KMS-11 (cell line): Measurements from ENCODE around the gene CLECL1.
"Not testable (repeated sequence)": the region's sequence is repeated elsewhere in the genome, so short reads cannot be mapped to it uniquely, and the experiment has no call there.

ENCODE experiments used
- H2AFZ ChIP-seq: fragments of 200-600 bp; sonication (generic); 2 replicates; pipeline ENCODE4 v1.6.1; 2016; ENCODE audit warnings: antibody characterized with exemption, mixed run types, low read depth
- H3K27ac ChIP-seq: fragments of 200-600 bp; sonication (generic); 2 replicates; pipeline ENCODE4 v1.6.1; 2016; ENCODE audit warnings: mild to moderate bottlenecking, mixed run types
- H3K27me3 ChIP-seq: fragments of 200-600 bp; sonication (generic); 2 replicates; pipeline ENCODE4 v1.6.1; 2017; ENCODE audit warnings: mild to moderate bottlenecking, low read depth, mixed run types, moderate library complexity; ENCODE audit not compliant: insufficient read depth
- H3K36me3 ChIP-seq: fragments of 200-600 bp; sonication (generic); 2 replicates; pipeline ENCODE4 v1.6.1; 2017; ENCODE audit warnings: mild to moderate bottlenecking, mixed run types; ENCODE audit not compliant: insufficient read depth
- H3K4me1 ChIP-seq: fragments of 200-600 bp; sonication (generic); 2 replicates; pipeline ENCODE4 v1.6.1; 2016; ENCODE audit warnings: mild to moderate bottlenecking, low read depth, mixed run types; ENCODE audit not compliant: poor library complexity, severe bottlenecking
- H3K4me2 ChIP-seq: fragments of 200-600 bp; sonication (generic); 2 replicates; pipeline ENCODE4 v1.7.0; 2016; ENCODE audit warnings: mild to moderate bottlenecking, mixed run types
- H3K4me3 ChIP-seq: fragments of 200-600 bp; sonication (generic); IDR thresholded peaks from 2 replicates; pipeline ENCODE4 v1.6.1; 2017; ENCODE audit warnings: low read depth, low read length, mixed read lengths; ENCODE audit not compliant: insufficient read depth
- H3K79me2 ChIP-seq: fragments of 200-600 bp; sonication (generic); 2 replicates; pipeline ENCODE4 v1.6.1; 2016; ENCODE audit warnings: low read depth, mixed run types; ENCODE audit not compliant: insufficient read depth
- H3K9ac ChIP-seq: fragments of 200-600 bp; sonication (generic); 2 replicates; pipeline ENCODE4 v1.6.1; 2016; ENCODE audit warnings: mild to moderate bottlenecking, mixed run types
- H4K20me1 ChIP-seq: fragments of 200-600 bp; sonication (generic); 2 replicates; pipeline ENCODE4 v1.6.1; 2016; ENCODE audit warnings: mild to moderate bottlenecking, mixed run types; ENCODE audit not compliant: insufficient read depth
- CTCF ChIP-seq: fragments of 200-600 bp; sonication (generic); conservative IDR thresholded peaks from 2 replicates; pipeline ENCODE4 v1.6.1; 2017; ENCODE audit warnings: low read depth, mild to moderate bottlenecking, antibody characterized with exemption, low read length, moderate library complexity, mixed read lengths

Gene CLECL1

GRCh38 chr12:9718968-9719367, 13.9 kb downstream of the CLECL1 start:
- H4K20me1 ChIP-seq: no peaks in the 10 kb centered on the region
- peaks cover 84% of the 10 kb centered on the region for H3K4me1 ChIP-seq
- no peaks in the 10 kb centered on the region for H3K27me3 ChIP-seq
- H3K4me2 ChIP-seq: no peak overlapping the region
- H2AFZ ChIP-seq: no peak overlapping the region
- H3K79me2 ChIP-seq: no peaks in the 10 kb centered on the region
- H3K4me3 ChIP-seq: no peak overlapping the region
- no peak overlapping the region for H3K27ac ChIP-seq
- H3K9ac ChIP-seq: no peak overlapping the region
- no peaks in the 10 kb centered on the region for H3K36me3 ChIP-seq
- no peak for TF ChIP-seq CTCF

- Histone ChIP-seq H3K27me3 (no peaks in the 10 kb centered on the region), H3K36me3 (no peaks in the 10 kb centered on the region), H3K9ac (no peak overlapping the region), H3K79me2 (no peaks in the 10 kb centered on the region), H3K4me2 (peak overlapping the region; percentile 44), H4K20me1 (no peaks in the 10 kb centered on the region), H3K4me1 (peaks cover 67% of the 10 kb centered on the region), H3K27ac (no peak overlapping the region), H3K4me3 (no peak overlapping the region), H2AFZ (0 out of 2 replicates have a peak overlapping the region, but pooled peaks have one; percentile 1)
- TF ChIP-seq CTCF: no peak
These were observed 15.6 kb downstream of the CLECL1 start for GRCh38 chr12:9717070-9717925.

GRCh38 chr12:9713032-9713558, 19.8 kb downstream of the CLECL1 start:
- H3K27me3 ChIP-seq, H2AFZ ChIP-seq, H3K79me2 ChIP-seq, H3K36me3 ChIP-seq, H4K20me1 ChIP-seq, H3K9ac ChIP-seq, H3K4me3 ChIP-seq, H3K27ac ChIP-seq, H3K4me2 ChIP-seq: not testable (repeated sequence)
- H3K4me1 ChIP-seq: peaks cover 55% of the 10 kb centered on the region

- TF ChIP-seq CTCF: no peak
- peaks cover 55% of the 10 kb centered on the region for H3K4me1 ChIP-seq
These were observed 21.2 kb downstream of the CLECL1 start for GRCh38 chr12:9711664-9712063.

More at GRCh38 chr12:9711664-9712063, 21.2 kb downstream of the CLECL1 start:
- Histone ChIP-seq H3K4me3 (no peak overlapping the region), H3K79me2 (no peaks in the 10 kb centered on the region), H2AFZ (no peak overlapping the region), H3K27ac (no peak overlapping the region), H3K4me2 (no peak overlapping the region), H3K27me3 (no peaks in the 10 kb centered on the region), H3K9ac (no peak overlapping the region), H4K20me1 (no peaks in the 10 kb centered on the region), H3K36me3 (no peaks in the 10 kb centered on the region)
